H1 (cell line): ENCODE results near the gene LAMP1. TPM values are rescaled to one million over a fixed set of nuclear protein-coding genes. Genes with fewer than 3 reads are reported as not detected.

Source experiments
- CTCF ChIA-PET: fragments of 300-600 bp; sonication (Branson Sonifier 250); formaldehyde crosslinking; loops from one replicate; lab custom pipeline; 2021; ENCODE audit not compliant: partially characterized antibody; lab: Charles Lee
- POLR2A ChIA-PET: fragments of 300-600 bp; sonication (Branson Sonifier 250); formaldehyde crosslinking; loops from one replicate; lab custom pipeline; 2021; ENCODE audit warnings: inconsistent platforms; ENCODE audit not compliant: partially characterized antibody; lab: Charles Lee
- DNase-seq, 2 experiments: peaks; one replicate each; pipeline versions ENCODE4 v3.0.0 to v3.0.0-alpha.2; 2010 to 2022; ENCODE audit warnings: low spot score in 2 of 2, low read depth in 1 of 2, mixed read lengths in 1 of 2
- FAIRE-seq: peaks from 2 replicates; lab custom pipeline; 2011; peaks lifted over from hg19 to GRCh38; lab: Jason Lieb, UNC
- H2AFZ ChIP-seq: 2 replicates; pipeline ENCODE4 v1.8.1; 2012; ENCODE audit warnings: low read length, inconsistent platforms
- H2AK5ac ChIP-seq: 2 replicates; pipeline ENCODE4 v1.6.1; 2013; ENCODE audit warnings: low read depth, low read length
- H2BK120ac ChIP-seq: replicated peaks from 2 replicates; pipeline ENCODE3; 2013; ENCODE audit warnings: low read depth, low read length, inconsistent platforms
- H2BK12ac ChIP-seq: 2 replicates; pipeline ENCODE4 v1.6.1; 2013; ENCODE audit warnings: low read depth, low read length
- H2BK15ac ChIP-seq: 2 replicates; pipeline ENCODE4 v1.6.1; 2013; ENCODE audit warnings: low read length
- H2BK20ac ChIP-seq: 2 replicates; pipeline ENCODE4 v1.6.1; 2013; ENCODE audit warnings: low read length
- H2BK5ac ChIP-seq: 2 replicates; pipeline ENCODE4 v1.6.1; 2013; ENCODE audit warnings: low read depth, low read length
- H3K14ac ChIP-seq: 2 replicates; pipeline ENCODE4 v1.6.1; 2013; ENCODE audit warnings: inconsistent platforms; ENCODE audit not compliant: insufficient read length
- H3K18ac ChIP-seq: 2 replicates; pipeline ENCODE4 v1.6.1; 2013; ENCODE audit warnings: low read length; ENCODE audit errors: extremely low read depth
- H3K23ac ChIP-seq: 2 replicates; pipeline ENCODE4 v1.6.1; 2013; ENCODE audit warnings: inconsistent platforms; ENCODE audit not compliant: insufficient read length
- H3K23me2 ChIP-seq: 2 replicates; pipeline ENCODE4 v1.6.1; 2013; ENCODE audit warnings: low read depth, low read length
- H3K27ac ChIP-seq: 2 replicates; pipeline ENCODE4 v1.6.1; 2011; ENCODE audit warnings: low read depth, low read length, inconsistent platforms
- H3K27me3 ChIP-seq, 4 experiments: replicated peaks in 1 of 4; 1 replicate in 1 of 4; 2 replicates in 3 of 4; pipeline versions ENCODE4 v1.6.1 to v1.8.1; 2011 to 2013; ENCODE audit warnings: low read length in 3 of 4, mild to moderate bottlenecking in 3 of 4, inconsistent platforms in 2 of 4, mixed read lengths in 2 of 4, moderate library complexity in 1 of 4; ENCODE audit not compliant: control insufficient read depth in 3 of 4, insufficient read depth in 3 of 4; ENCODE audit errors: extremely low read depth in 1 of 4
- H3K36me3 ChIP-seq, 4 experiments: 2 replicates each; pipeline versions ENCODE4 v1.6.1 to v1.8.1; 2011 to 2013; ENCODE audit warnings: mild to moderate bottlenecking in 4 of 4, low read length in 3 of 4, moderate library complexity in 2 of 4, control low read depth in 1 of 4, inconsistent platforms in 1 of 4; ENCODE audit not compliant: insufficient read depth in 4 of 4, control insufficient read depth in 2 of 4
- H3K4ac ChIP-seq: replicated peaks from 2 replicates; pipeline ENCODE3; 2013; ENCODE audit warnings: low read length, low read depth, mixed read lengths, inconsistent platforms; ENCODE audit not compliant: insufficient read length
- H3K4me1 ChIP-seq, 4 experiments: replicated peaks in 1 of 4; 1 replicate in 1 of 4; 2 replicates in 3 of 4; pipeline versions ENCODE4 v1.6.1 to v1.8.1; 2011 to 2013; ENCODE audit warnings: low read length in 3 of 4, inconsistent platforms in 2 of 4, mixed read lengths in 1 of 4; ENCODE audit not compliant: insufficient read depth in 4 of 4, control insufficient read depth in 3 of 4
- H3K4me2 ChIP-seq, 2 experiments: 2 replicates each; pipeline versions ENCODE4 v1.6.1 to v1.8.1; 2011 to 2013; ENCODE audit warnings: low read depth in 2 of 2, low read length in 2 of 2, control low read depth in 1 of 2, inconsistent platforms in 1 of 2, mild to moderate bottlenecking in 1 of 2; ENCODE audit not compliant: insufficient read depth in 1 of 2
- H3K4me3 ChIP-seq, 4 experiments: fragments of 200-600, 300-600 bp in 1 of 4; sonication (generic), shearing (Covaris generic), sonication (Bioruptor Twin) in 1 of 4; 2 replicates each; pipeline versions ENCODE4 v1.5.1 to v1.8.1; 2011 to 2016; ENCODE audit warnings: low read length in 4 of 4, low read depth in 3 of 4, control low read depth in 2 of 4, inconsistent platforms in 2 of 4, mild to moderate bottlenecking in 2 of 4, mixed read lengths in 1 of 4, moderate library complexity in 1 of 4; ENCODE audit not compliant: insufficient read depth in 2 of 4; ENCODE audit errors: extremely low read depth in 1 of 4
- H3K56ac ChIP-seq: replicated peaks from 2 replicates; pipeline ENCODE3; 2013; ENCODE audit warnings: low read depth, mild to moderate bottlenecking, mixed read lengths, low read length, inconsistent platforms; ENCODE audit not compliant: insufficient read length
- H3K79me1 ChIP-seq: 2 replicates; pipeline ENCODE4 v1.6.1; 2013; ENCODE audit warnings: low read depth, low read length, control low read depth
- H3K79me2 ChIP-seq, 2 experiments: 2 replicates each; pipeline versions ENCODE4 v1.6.1 to v1.8.1; 2012 to 2013; ENCODE audit warnings: low read length in 2 of 2, mild to moderate bottlenecking in 2 of 2, inconsistent platforms in 1 of 2; ENCODE audit not compliant: insufficient read depth in 2 of 2, control insufficient read depth in 1 of 2
- H3K9ac ChIP-seq, 4 experiments: replicated peaks in 1 of 4; 1 replicate in 1 of 4; 2 replicates in 3 of 4; pipeline versions ENCODE4 v1.6.1 to v1.8.1; 2011 to 2013; ENCODE audit warnings: low read depth in 3 of 4, low read length in 3 of 4, control low read depth in 2 of 4, mild to moderate bottlenecking in 2 of 4, moderate library complexity in 2 of 4, inconsistent platforms in 1 of 4; ENCODE audit errors: extremely low read depth in 1 of 4
- H3K9me3 ChIP-seq, 2 experiments: 2 replicates each; pipeline versions ENCODE4 v1.6.1 to v1.8.1; 2012 to 2013; ENCODE audit warnings: mild to moderate bottlenecking in 2 of 2, moderate library complexity in 2 of 2, control low read depth in 1 of 2, inconsistent platforms in 1 of 2, low read depth in 1 of 2, low read length in 1 of 2, mixed read lengths in 1 of 2; ENCODE audit not compliant: insufficient read depth in 2 of 2
- H4K20me1 ChIP-seq, 2 experiments: replicated peaks in 1 of 2; 2 replicates each; pipeline versions ENCODE3 to v1.8.1; 2011 to 2013; ENCODE audit warnings: inconsistent platforms in 2 of 2, low read length in 2 of 2, mild to moderate bottlenecking in 1 of 2; ENCODE audit not compliant: insufficient read depth in 2 of 2, control insufficient read depth in 1 of 2
- H4K5ac ChIP-seq: 2 replicates; pipeline ENCODE4 v1.6.1; 2013; ENCODE audit warnings: low read length, low read depth, mixed read lengths, inconsistent platforms; ENCODE audit not compliant: insufficient read length
- H4K8ac ChIP-seq: 2 replicates; pipeline ENCODE4 v1.8.0; 2013; ENCODE audit warnings: mild to moderate bottlenecking, moderate library complexity, low read length, inconsistent platforms; ENCODE audit not compliant: insufficient read depth; ENCODE audit errors: extremely low read depth
- H4K91ac ChIP-seq: replicated peaks from 2 replicates; pipeline ENCODE3; 2013; ENCODE audit warnings: low read length, mixed read lengths, inconsistent platforms; ENCODE audit not compliant: insufficient read length
- EZH2 ChIP-seq: fragments of 200-600 bp; sonication (generic); IDR thresholded peaks from 2 replicates; pipeline ENCODE4 v1.7.1; 2012; ENCODE audit warnings: low read depth, mild to moderate bottlenecking, moderate library complexity, low read length, inconsistent platforms; ENCODE audit not compliant: severe bottlenecking
- WGBS, 2 experiments: shearing (Covaris generic) in 1 of 2; methylation state at CpG; one replicate each; pipeline versions ENCODE4 v1.1.6 to v1.1.7; 2013 to 2015; ENCODE audit warnings: low lambda C conversion rate in 2 of 2, mixed read lengths in 2 of 2, inconsistent platforms in 1 of 2, low coverage in 1 of 2, missing lambda C conversion rate in 1 of 2; ENCODE audit not compliant: insufficient replicate concordance in 2 of 2, insufficient coverage in 1 of 2, insufficient read length in 1 of 2; ENCODE audit errors: extremely low coverage in 1 of 2, missing lambda C conversion rate in 1 of 2; 5-methylcytosine and 5-hydroxymethylcytosine counted together
- polyA plus RNA-seq, 7 experiments: library from polyadenylated mRNA; depleted of rRNA in 3 of 7; stranded (reverse) in 5 of 7; unstranded in 2 of 7; fragments of >200 nt in 5 of 7; fragments of 200-250 nt in 2 of 7; gene quantifications; 1 replicate in 5 of 7; 2 replicates in 1 of 7; 4 replicates in 1 of 7; pipeline versions ENCODE4 v1.2.1 to v1.2.3, GENCODE V29; 2011 to 2013; ENCODE audit warnings: missing spikeins in 2 of 7, mixed read lengths in 2 of 7
- total RNA-seq: library from RNA; stranded (reverse); fragmentation: NEBNext Ultra II Directional; extraction: Animal tissue kit (Norgen Biotek cat#: 25700); gene quantifications from 2 replicates; pipeline ENCODE4 v1.2.1, GENCODE V29; 2021

LAMP1 gene
- total and polyA plus RNA-seq, 2 of the 8 experiments (the other 6 are each of a cell fraction or from before 2014, with no cell fraction given) = 97.6 to 140 TPM

DNA sequence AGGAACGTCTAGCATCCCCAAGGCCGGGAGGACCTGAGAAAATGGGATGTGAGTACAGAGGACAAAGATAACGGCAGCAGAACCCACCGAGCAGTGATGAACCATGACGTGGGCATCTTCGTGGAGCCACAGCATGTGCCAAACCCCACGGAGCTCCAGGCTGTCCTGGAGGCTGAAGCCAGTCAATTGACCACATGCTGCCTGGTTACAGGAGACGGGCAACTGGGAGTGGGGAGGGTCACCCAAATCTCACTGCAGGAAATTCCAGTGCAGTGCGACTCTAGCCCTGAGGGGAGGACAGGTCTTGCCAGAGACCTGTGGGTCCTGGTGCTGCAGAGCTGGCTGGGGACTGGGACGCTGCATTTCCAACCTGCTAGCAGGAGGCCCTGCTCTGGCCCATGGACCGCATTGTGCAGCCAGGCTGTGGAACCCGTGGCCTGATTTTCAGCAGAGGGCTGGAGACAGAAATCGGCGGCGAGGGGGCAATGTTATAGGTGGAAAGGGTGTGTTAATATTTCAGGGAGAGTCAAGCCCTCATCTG is 70.1 kb downstream of the LAMP1 start:
- Histone ChIP-seq H3K14ac (no peak overlapping the region), H3K27ac (no peak overlapping the region), H3K23me2 (peaks cover 10% of the 10 kb centered on the region; the same call in 1 of the 2 replicates), H3K23ac (no peak overlapping the region), H4K5ac (no peak overlapping the region), H4K8ac (peak overlapping the region; percentile 73; the same call in 1 of the 2 replicates), H3K27me3 (0 out of 7 replicates have a peak, but pooled peaks cover 0 to 4% (median 0%) of the 10 kb centered on the region in 4 experiments), H2BK120ac (no peak overlapping the region), H3K9me3 (no peaks in the 10 kb centered on the region; a peak in 1 of 4 replicates), H3K79me1 (peaks cover 3% of the 10 kb centered on the region), H3K79me2 (peaks cover 0 to 14% of the 10 kb centered on the region in 2 experiments; a peak in 2 of 4 replicates), H2AFZ (0 out of 2 replicates have a peak overlapping the region, but pooled peaks have one; percentile 50), H3K9ac (no peak overlapping the region; a peak in 1 of 7 replicates), H4K20me1 (peaks cover 0 to 4% of the 10 kb centered on the region in 2 experiments), H3K4me2 (no peak overlapping the region), H3K36me3 (no peaks in the 10 kb centered on the region), H2BK15ac (no peak overlapping the region), H2AK5ac (no peak overlapping the region), H3K18ac (no peak overlapping the region), H4K91ac (peak overlapping the region; percentile 61), H2BK12ac (no peak overlapping the region), H2BK20ac (no peak overlapping the region; the same call in 1 of the 2 replicates), H3K4ac (no peak overlapping the region), H3K4me1 (peaks cover 0 to 28% (median 6%) of the 10 kb centered on the region in 4 experiments; a peak in 6 of 7 replicates), H3K56ac (no peak overlapping the region), H2BK5ac (no peak overlapping the region), H3K4me3 (no peak overlapping the region)
- no peak for FAIRE-seq
- 91% methylated on average over 15 of the region's 15 CpGs; no CpG with 5 or more reads in 1 of the 2 experiments for WGBS, 2 experiments
- ChIA-PET CTCF (interaction anchor here (0.8 to 1.7 kb wide), 3 partner anchors 12 to 24 kb away, joined by 3 to 8 read pairs (median 3); no protein-coding TSS in a partner anchor), POLR2A (interaction anchor here (0.6 to 7.3 kb wide), 5 partner anchors 9 to 1296 kb away, joined by 3 to 78 read pairs (median 9); no protein-coding TSS in a partner anchor)
- DNase-seq = peak in 1 of 2 experiments; percentile 45
- TF ChIP-seq EZH2 = no peak
